ENCODE results near the gene SH3PXD2A.

- TF ChIP-seq EZH2phosphoT487 (IDR thresholded peaks at IDR 0.05; ENCODE audit: unreplicated experiment) = no peak
- TF ChIP-seq CTCF (conservative IDR thresholded peaks at IDR 0.05; ENCODE audit: low read depth in 2 of 2) = peak; percentile 95 to 96
- TF ChIP-seq POLR2AphosphoS5 (IDR thresholded peaks at IDR 0.05; ENCODE audit: low read depth) = no peak
- TF ChIP-seq NANOG (IDR thresholded peaks at IDR 0.05; ENCODE audit: borderline replicate concordance) = no peak
- TF ChIP-seq EZH2 (IDR thresholded peaks at IDR 0.05; ENCODE audit: low read depth, unreplicated experiment) = no peak
- no peak for TF ChIP-seq ZNF114 (CRISPR knock-in tag; IDR thresholded peaks at IDR 0.05)
- TF ChIP-seq JUNB (IDR thresholded peaks at IDR 0.05; ENCODE audit: unreplicated experiment) = no peak
Observed at GRCh38 chr10:103685880-103686669, 169.3 kb downstream of the SH3PXD2A start.
